Activated T-helper 1 cell treated with anti-CD3 and anti-CD28 coated beads, Interleukin-12 subunit alpha, Interleukin-12 subunit beta, Interleukin-2, Interleukin-4 antibody, amounts not matched to agents 30 ng/mL and 10 ng/mL and 1 ng/mL, durations not matched to agents 14 hours and 24 hours and 36 hours (primary cell): ENCODE results near the gene MEGF10. TPM values are rescaled to one million over a fixed set of nuclear protein-coding genes. Genes with fewer than 3 reads are reported as not detected.

Experiments
- DNase-seq: peaks from one replicate; pipeline ENCODE4 v3.0.0; 2021; ENCODE audit warnings: low spot score
- H3K27ac Mint-ChIP-seq: one replicate; pipeline ENCODE4 v1.8.0; 2021; ENCODE audit warnings: mild to moderate bottlenecking, mixed read lengths
- H3K27me3 Mint-ChIP-seq: one replicate; pipeline ENCODE4 v1.8.0; 2022; ENCODE audit warnings: mild to moderate bottlenecking, moderate library complexity, mixed read lengths; ENCODE audit not compliant: insufficient read depth
- H3K36me3 Mint-ChIP-seq: one replicate; pipeline ENCODE4 v1.8.0; 2021; ENCODE audit warnings: low read depth, mixed read lengths
- H3K4me1 Mint-ChIP-seq: one replicate; pipeline ENCODE4 v1.8.0; 2021; ENCODE audit warnings: low read depth, mixed read lengths
- H3K4me3 Mint-ChIP-seq: one replicate; pipeline ENCODE4 v1.8.0; 2021; ENCODE audit warnings: mild to moderate bottlenecking, moderate library complexity, mixed read lengths
- H3K9me3 Mint-ChIP-seq: one replicate; pipeline ENCODE4 v1.8.0; 2021; ENCODE audit warnings: mixed read lengths
- intact Hi-C: fragments of 100-400 bp; cut with micrococcal nuclease; formaldehyde crosslinking; loops from one replicate; pipeline ENCODE4 v1.15.1; 2024
- total RNA-seq: library from RNA; stranded (reverse); gene quantifications from 2 replicates; pipeline ENCODE4 v1.2.3, GENCODE V29; 2022

The MEGF10 gene
- total RNA-seq, 1 donor from 2014 or later, result not detected

- Mint-ChIP-seq H3K4me3 (no peak overlapping the region), H3K4me1 (no peaks in the 10 kb centered on the region), H3K36me3 (no peaks in the 10 kb centered on the region), H3K27me3 (peaks cover 6% of the 10 kb centered on the region), H3K9me3 (no peaks in the 10 kb centered on the region), H3K27ac (no peak overlapping the region)
- DNase-seq, result no peak
- intact Hi-C loops, result no loop called here
These were observed 138.2 kb downstream of the MEGF10 start for GRCh38 chr5:127428748-127429147.

- H3K4me3 Mint-ChIP-seq, result no peak overlapping the region
- intact Hi-C loops, result no loop called here
- peaks cover 6% of the 10 kb centered on the region for H3K27me3 Mint-ChIP-seq
- H3K9me3 Mint-ChIP-seq, result no peaks in the 10 kb centered on the region
- DNase-seq, result no peak
- no peaks in the 10 kb centered on the region for H3K4me1 Mint-ChIP-seq
- H3K36me3 Mint-ChIP-seq, result no peaks in the 10 kb centered on the region
- no peak overlapping the region for H3K27ac Mint-ChIP-seq
These were observed 139.3 kb downstream of the MEGF10 start for GRCh38 chr5:127429928-127430327.

GRCh38 chr5:127430627-127431026 lies 140.0 kb downstream of the MEGF10 start:
- no peak for DNase-seq
- H3K27me3 Mint-ChIP-seq, result peaks cover 6% of the 10 kb centered on the region
- H3K4me1 Mint-ChIP-seq, result no peaks in the 10 kb centered on the region
- H3K9me3 Mint-ChIP-seq, result no peaks in the 10 kb centered on the region
- no peak overlapping the region for H3K4me3 Mint-ChIP-seq
- no peak overlapping the region for H3K27ac Mint-ChIP-seq
- H3K36me3 Mint-ChIP-seq, result no peaks in the 10 kb centered on the region
- intact Hi-C loops, result no loop called here

GRCh38 chr5:127431977-127432585 lies 141.5 kb downstream of the MEGF10 start:
- intact Hi-C loops, result no loop called here
- no peak overlapping the region for H3K4me3 Mint-ChIP-seq
- H3K36me3 Mint-ChIP-seq, result no peaks in the 10 kb centered on the region
- H3K9me3 Mint-ChIP-seq, result no peaks in the 10 kb centered on the region
- DNase-seq, result no peak
- peaks cover 6% of the 10 kb centered on the region for H3K27me3 Mint-ChIP-seq
- no peak overlapping the region for H3K27ac Mint-ChIP-seq
- no peaks in the 10 kb centered on the region for H3K4me1 Mint-ChIP-seq

- DNase-seq, result no peak
- no peaks in the 10 kb centered on the region for H3K36me3 Mint-ChIP-seq
- H3K4me1 Mint-ChIP-seq, result no peaks in the 10 kb centered on the region
- peaks cover 4% of the 10 kb centered on the region for H3K27me3 Mint-ChIP-seq
- H3K4me3 Mint-ChIP-seq, result no peak overlapping the region
- H3K27ac Mint-ChIP-seq, result no peak overlapping the region
- intact Hi-C loops, result no loop called here
- no peaks in the 10 kb centered on the region for H3K9me3 Mint-ChIP-seq
These were observed 142.9 kb downstream of the MEGF10 start for GRCh38 chr5:127433526-127433925.

GRCh38 chr5:127434588-127434987 lies 144.0 kb downstream of the MEGF10 start:
- intact Hi-C loops, result no loop called here
- H3K4me1 Mint-ChIP-seq, result no peaks in the 10 kb centered on the region
- peaks cover 4% of the 10 kb centered on the region for H3K27me3 Mint-ChIP-seq
- H3K36me3 Mint-ChIP-seq, result no peaks in the 10 kb centered on the region
- H3K4me3 Mint-ChIP-seq, result no peak overlapping the region
- no peak overlapping the region for H3K27ac Mint-ChIP-seq
- no peaks in the 10 kb centered on the region for H3K9me3 Mint-ChIP-seq
- no peak for DNase-seq

- intact Hi-C loops, result no loop called here
- no peak overlapping the region for H3K4me3 Mint-ChIP-seq
- no peak for DNase-seq
- peaks cover 4% of the 10 kb centered on the region for H3K27me3 Mint-ChIP-seq
- H3K27ac Mint-ChIP-seq, result no peak overlapping the region
- no peaks in the 10 kb centered on the region for H3K36me3 Mint-ChIP-seq
- no peaks in the 10 kb centered on the region for H3K4me1 Mint-ChIP-seq
- H3K9me3 Mint-ChIP-seq, result no peaks in the 10 kb centered on the region
These were observed 145.2 kb downstream of the MEGF10 start for GRCh38 chr5:127435821-127436220.

- H3K27ac Mint-ChIP-seq, result no peak overlapping the region
- no peaks in the 10 kb centered on the region for H3K9me3 Mint-ChIP-seq
- DNase-seq, result no peak
- H3K27me3 Mint-ChIP-seq, result no peaks in the 10 kb centered on the region
- no peaks in the 10 kb centered on the region for H3K4me1 Mint-ChIP-seq
- intact Hi-C loops, result no loop called here
- no peak overlapping the region for H3K4me3 Mint-ChIP-seq
- no peaks in the 10 kb centered on the region for H3K36me3 Mint-ChIP-seq
These were observed 149.0 kb downstream of the MEGF10 start for GRCh38 chr5:127439644-127440043.

GRCh38 chr5:127440831-127441230 lies 150.2 kb downstream of the MEGF10 start:
- no peak overlapping the region for H3K4me3 Mint-ChIP-seq
- intact Hi-C loops, result no loop called here
- H3K9me3 Mint-ChIP-seq, result no peaks in the 10 kb centered on the region
- H3K27me3 Mint-ChIP-seq, result no peaks in the 10 kb centered on the region
- H3K4me1 Mint-ChIP-seq, result no peaks in the 10 kb centered on the region
- H3K27ac Mint-ChIP-seq, result no peak overlapping the region
- H3K36me3 Mint-ChIP-seq, result no peaks in the 10 kb centered on the region
- no peak for DNase-seq

GRCh38 chr5:127441799-127442484 lies 151.3 kb downstream of the MEGF10 start:
- Mint-ChIP-seq H3K27ac (no peak overlapping the region), H3K4me1 (no peaks in the 10 kb centered on the region), H3K4me3 (no peak overlapping the region), H3K9me3 (no peaks in the 10 kb centered on the region), H3K27me3 (no peaks in the 10 kb centered on the region), H3K36me3 (no peaks in the 10 kb centered on the region)
- no peak for DNase-seq
- intact Hi-C loops, result loop anchor here (2.0 kb wide), 1 partner anchor 785 kb away; no protein-coding TSS in a partner anchor

GRCh38 chr5:127444171-127444570 lies 153.6 kb downstream of the MEGF10 start:
- DNase-seq, result no peak
- Mint-ChIP-seq H3K27me3 (no peaks in the 10 kb centered on the region), H3K36me3 (no peaks in the 10 kb centered on the region), H3K4me1 (no peaks in the 10 kb centered on the region), H3K27ac (no peak overlapping the region), H3K9me3 (no peaks in the 10 kb centered on the region), H3K4me3 (no peak overlapping the region)
- intact Hi-C loops, result no loop called here

- intact Hi-C loops, result no loop called here
- no peak for DNase-seq
- Mint-ChIP-seq H3K4me1 (no peaks in the 10 kb centered on the region), H3K27me3 (no peaks in the 10 kb centered on the region), H3K4me3 (no peak overlapping the region), H3K36me3 (no peaks in the 10 kb centered on the region), H3K27ac (no peak overlapping the region), H3K9me3 (no peaks in the 10 kb centered on the region)
These were observed 154.7 kb downstream of the MEGF10 start for GRCh38 chr5:127445328-127445727.

GRCh38 chr5:127446626-127447025 lies 156.0 kb downstream of the MEGF10 start:
- intact Hi-C loops, result no loop called here
- H3K4me3 Mint-ChIP-seq, result no peak overlapping the region

More at GRCh38 chr5:127446626-127447025, 156.0 kb downstream of the MEGF10 start:
- Mint-ChIP-seq H3K9me3 (no peaks in the 10 kb centered on the region), H3K36me3 (no peaks in the 10 kb centered on the region), H3K27me3 (peaks cover 3% of the 10 kb centered on the region), H3K27ac (no peak overlapping the region), H3K4me1 (no peaks in the 10 kb centered on the region)
- DNase-seq, result no peak
